Peyer's patch (tissue), 4 donors: Measurements from ENCODE around the gene LYSMD4.
"Not testable (repeated sequence)": the region's sequence is repeated elsewhere in the genome, so short reads cannot be mapped to it uniquely, and the experiment has no call there.

Experiments used
- POLR2A ChIP-seq, 2 donors: fragments of 450-650 bp; IDR thresholded peaks; one replicate each; pipeline ENCODE4 v1.5.1; 2017; ENCODE audit warnings: antibody characterized with exemption in 2 of 2, mild to moderate bottlenecking in 2 of 2, moderate library complexity in 2 of 2
- TF ChIP-seq, protein P1 (sequence below), 6 experiments: fragments of 450-650 bp in 4 of 6; fragments of 200-600 bp in 2 of 6; sonication (generic) in 1 of 6; IDR thresholded peaks; one replicate each; pipeline ENCODE4 v1.5.1; 2017 to 2019; ENCODE audit warnings: antibody characterized with exemption in 6 of 6, mild to moderate bottlenecking in 3 of 6, moderate library complexity in 1 of 6

DNA sequence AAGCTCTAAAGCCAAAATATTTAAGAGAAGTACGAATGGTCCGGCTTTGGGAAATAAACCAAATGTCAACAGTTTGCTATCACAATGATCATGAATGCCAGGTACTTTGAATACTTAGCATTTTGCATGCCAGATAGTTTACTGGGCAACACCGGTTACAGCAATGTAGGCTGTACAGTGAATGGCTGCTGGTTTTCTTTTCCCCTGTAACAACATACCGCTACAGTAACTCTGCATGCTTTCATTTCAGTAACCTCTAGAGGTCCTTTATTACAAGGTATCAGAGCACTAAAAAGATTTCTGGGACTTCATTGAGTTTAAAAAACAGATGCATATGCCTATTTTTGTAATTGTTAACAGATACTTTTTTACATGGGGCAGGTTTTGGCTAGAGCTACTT is 48.8 kb upstream of the LYSMD4 start:
- TF ChIP-seq POLR2A (IDR thresholded peaks at IDR 0.05), result not testable (repeated sequence)
- TF ChIP-seq, protein P1, sequence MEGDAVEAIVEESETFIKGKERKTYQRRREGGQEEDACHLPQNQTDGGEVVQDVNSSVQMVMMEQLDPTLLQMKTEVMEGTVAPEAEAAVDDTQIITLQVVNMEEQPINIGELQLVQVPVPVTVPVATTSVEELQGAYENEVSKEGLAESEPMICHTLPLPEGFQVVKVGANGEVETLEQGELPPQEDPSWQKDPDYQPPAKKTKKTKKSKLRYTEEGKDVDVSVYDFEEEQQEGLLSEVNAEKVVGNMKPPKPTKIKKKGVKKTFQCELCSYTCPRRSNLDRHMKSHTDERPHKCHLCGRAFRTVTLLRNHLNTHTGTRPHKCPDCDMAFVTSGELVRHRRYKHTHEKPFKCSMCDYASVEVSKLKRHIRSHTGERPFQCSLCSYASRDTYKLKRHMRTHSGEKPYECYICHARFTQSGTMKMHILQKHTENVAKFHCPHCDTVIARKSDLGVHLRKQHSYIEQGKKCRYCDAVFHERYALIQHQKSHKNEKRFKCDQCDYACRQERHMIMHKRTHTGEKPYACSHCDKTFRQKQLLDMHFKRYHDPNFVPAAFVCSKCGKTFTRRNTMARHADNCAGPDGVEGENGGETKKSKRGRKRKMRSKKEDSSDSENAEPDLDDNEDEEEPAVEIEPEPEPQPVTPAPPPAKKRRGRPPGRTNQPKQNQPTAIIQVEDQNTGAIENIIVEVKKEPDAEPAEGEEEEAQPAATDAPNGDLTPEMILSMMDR (IDR thresholded peaks at IDR 0.05), result not testable (repeated sequence)
